ENCODE results near the gene TAOK1. TPM values are rescaled to one million over a fixed set of nuclear protein-coding genes. Genes with fewer than 3 reads are reported as not detected.

The TAOK1 gene
- total and polyA plus RNA-seq, 2 of the 13 experiments (the other 11 are each of a cell fraction or from before 2014, with no cell fraction given) = 14.1 to 23.0 TPM

GRCh38 chr17:29591146-29591736 is 201.1 kb downstream of the TAOK1 start (continued):
- TF ChIP-seq PRDM15 (CRISPR knock-in tag; IDR thresholded peaks at IDR 0.05) = no peak
- peak; percentile 20; the same call in 1 of the 2 replicates for TF ChIP-seq MAZ (IDR thresholded peaks at IDR 0.05; ENCODE audit: borderline replicate concordance, low read depth, low read length)
- TF ChIP-seq MAZ (CRISPR knock-in tag; IDR thresholded peaks at IDR 0.05; ENCODE audit: low read depth) = 0 out of 2 replicates have a peak, but pooled peaks have one; percentile 7
- no peak for TF ChIP-seq MYPOP (CRISPR knock-in tag; IDR thresholded peaks at IDR 0.05)
- no peak for TF ChIP-seq ARHGAP35 (CRISPR knock-in tag; IDR thresholded peaks at IDR 0.05; ENCODE audit: borderline replicate concordance)
- peak; percentile 35 for TF ChIP-seq KMT2B (CRISPR knock-in tag; IDR thresholded peaks at IDR 0.05)
- TF ChIP-seq MYNN (CRISPR knock-in tag; IDR thresholded peaks at IDR 0.05; ENCODE audit: low read depth) = no peak
- TF ChIP-seq KDM5B (CRISPR knock-in tag; IDR thresholded peaks at IDR 0.05; ENCODE audit: borderline replicate concordance) = peak; percentile 27; the same call in 1 of the 2 replicates
- 0 out of 2 replicates have a peak, but pooled peaks have one; percentile 30 for TF ChIP-seq ZNF563 (CRISPR knock-in tag; IDR thresholded peaks at IDR 0.05)
- TF ChIP-seq ZBTB3 (CRISPR knock-in tag; IDR thresholded peaks at IDR 0.05; ENCODE audit: borderline replicate concordance, low read depth) = no peak
- TF ChIP-seq ARID5B (CRISPR knock-in tag; IDR thresholded peaks at IDR 0.05) = 0 out of 2 replicates have a peak, but pooled peaks have one; percentile 13
- TF ChIP-seq KDM1A (CRISPR knock-in tag; IDR thresholded peaks at IDR 0.05) = no peak
- peak; percentile 64; the same call in 1 of the 2 replicates for TF ChIP-seq ZNF331 (CRISPR knock-in tag; IDR thresholded peaks at IDR 0.05)
- TF ChIP-seq REST (IDR thresholded peaks at IDR 0.05; ENCODE audit: borderline replicate concordance in 1 of 2, low read depth in 1 of 2, low read length in 2 of 2) = peak in 1 of 2 experiments; percentile 12; a peak in 1 of 4 replicates
- TF ChIP-seq ZNF570 (CRISPR knock-in tag; IDR thresholded peaks at IDR 0.05; ENCODE audit: borderline replicate concordance) = no peak
- no peak; the same call in 1 of the 2 replicates for TF ChIP-seq ZNF878 (CRISPR knock-in tag; IDR thresholded peaks at IDR 0.05)

All from HepG2 (cell line).